SJSA1 (cell line): ENCODE data around the gene HOXA13. TPM values are rescaled to one million over a fixed set of nuclear protein-coding genes. Genes with fewer than 3 reads are reported as not detected.

Source experiments
- DNase-seq, 2 experiments: peaks; one replicate each; pipeline ENCODE4 v3.0.0-alpha.2; 2015 to 2020; ENCODE audit warnings: low spot score in 2 of 2, low read depth in 1 of 2
- H3K27ac ChIP-seq: fragments of 250-450 bp; sonication (Bioruptor Pico); 2 replicates; pipeline ENCODE4 v1.5.1; 2020; ENCODE audit warnings: mild to moderate bottlenecking, moderate library complexity
- H3K27me3 ChIP-seq: fragments of 250-450 bp; sonication (Bioruptor Pico); replicated peaks from 2 replicates; pipeline ENCODE4 v1.5.1; 2020; ENCODE audit warnings: mild to moderate bottlenecking, moderate library complexity
- H3K36me3 ChIP-seq: fragments of 250-450 bp; sonication (Bioruptor Pico); 2 replicates; pipeline ENCODE4 v1.5.1; 2020; ENCODE audit warnings: mild to moderate bottlenecking
- H3K4me1 ChIP-seq: fragments of 250-450 bp; sonication (Bioruptor Pico); replicated peaks from 2 replicates; pipeline ENCODE4 v1.6.1; 2021; ENCODE audit warnings: mild to moderate bottlenecking
- H3K4me3 ChIP-seq: fragments of 250-450 bp; sonication (Bioruptor Pico); 2 replicates; pipeline ENCODE4 v1.5.1; 2020; ENCODE audit warnings: mild to moderate bottlenecking
- H3K9me3 ChIP-seq: fragments of 250-450 bp; sonication (Bioruptor Pico); replicated peaks from 2 replicates; pipeline ENCODE4 v1.5.1; 2020; ENCODE audit warnings: mild to moderate bottlenecking
- total RNA-seq: library from RNA; depleted of rRNA; stranded (reverse); fragments of >200 nt; shearing (Covaris generic); gene quantifications from 2 replicates; pipeline ENCODE4 v1.2.3, GENCODE V29; 2014

HOXA13 gene
- total RNA-seq, 1 experiment from 2014 or later, result 2.5 TPM

- peak in 1 of 2 experiments; percentile 51 for DNase-seq
Observed at GRCh38 chr7:27151341-27151930, 48.5 kb downstream of the HOXA13 start.

GRCh38 chr7:27150568-27151340 is 49.1 kb downstream of the HOXA13 start:
- Histone ChIP-seq H3K27ac (no peak overlapping the region), H3K9me3 (no peaks in the 10 kb centered on the region), H3K4me1 (peaks cover 59% of the 10 kb centered on the region), H3K4me3 (peak overlapping the region; percentile 37), H3K36me3 (no peaks in the 10 kb centered on the region), H3K27me3 (no peaks in the 10 kb centered on the region; the same call in 1 of the 2 replicates)
- DNase-seq, result peak; percentile 70 to 88

More at GRCh38 chr7:27151341-27151930, 48.5 kb downstream of the HOXA13 start:
- Histone ChIP-seq H3K4me3 (peak overlapping the region; percentile 37), H3K36me3 (no peaks in the 10 kb centered on the region), H3K4me1 (peaks cover 59% of the 10 kb centered on the region), H3K9me3 (no peaks in the 10 kb centered on the region), H3K27me3 (no peaks in the 10 kb centered on the region; the same call in 1 of the 2 replicates), H3K27ac (no peak overlapping the region)

GRCh38 chr7:27149842-27150567 is 49.9 kb downstream of the HOXA13 start:
- Histone ChIP-seq H3K4me3 (peak overlapping the region; percentile 37), H3K27me3 (no peaks in the 10 kb centered on the region; the same call in 1 of the 2 replicates), H3K27ac (no peak overlapping the region), H3K36me3 (no peaks in the 10 kb centered on the region), H3K9me3 (no peaks in the 10 kb centered on the region), H3K4me1 (peaks cover 53% of the 10 kb centered on the region)
- DNase-seq, result no peak

- Histone ChIP-seq H3K4me3 (peak overlapping the region; percentile 18), H3K27ac (peak overlapping the region; percentile 25), H3K4me1 (peaks cover 58% of the 10 kb centered on the region), H3K36me3 (0 out of 2 replicates have a peak, but pooled peaks cover 3% of the 10 kb centered on the region), H3K27me3 (no peaks in the 10 kb centered on the region; the same call in 1 of the 2 replicates), H3K9me3 (no peaks in the 10 kb centered on the region)
- no peak for DNase-seq
Observed at GRCh38 chr7:27148756-27149641, 50.9 kb downstream of the HOXA13 start.

- Histone ChIP-seq H3K27ac (peak overlapping the region; percentile 25), H3K4me1 (peaks cover 65% of the 10 kb centered on the region), H3K4me3 (peak overlapping the region; percentile 18), H3K27me3 (no peaks in the 10 kb centered on the region), H3K36me3 (peaks cover 7% of the 10 kb centered on the region), H3K9me3 (no peaks in the 10 kb centered on the region)
- DNase-seq, result no peak
Observed at GRCh38 chr7:27148031-27148755, 51.7 kb downstream of the HOXA13 start.

- Histone ChIP-seq H3K36me3 (peaks cover 9% of the 10 kb centered on the region), H3K9me3 (no peaks in the 10 kb centered on the region), H3K27me3 (no peaks in the 10 kb centered on the region), H3K4me3 (peak within 1 kb of the TSS; percentile 18), H3K27ac (peak within 1 kb of the TSS; percentile 25), H3K4me1 (peaks cover 67% of the 10 kb centered on the region)
- DNase-seq, result no peak
Observed at GRCh38 chr7:27147199-27148030, 52.5 kb downstream of the HOXA13 start, which contains the start of gene HOXA6. HOXA6 (minus strand) TSS chr7:27147774; CDS start chr7:27147749, 25 bp downstream.

- Histone ChIP-seq H3K36me3 (peaks cover 11% of the 10 kb centered on the region), H3K27ac (no peak overlapping the region), H3K4me1 (peaks cover 62% of the 10 kb centered on the region), H3K9me3 (no peaks in the 10 kb centered on the region), H3K4me3 (no peak overlapping the region), H3K27me3 (no peaks in the 10 kb centered on the region)
- DNase-seq, result no peak
Observed at GRCh38 chr7:27146491-27147198, 53.2 kb downstream of the HOXA13 start.

GRCh38 chr7:27145914-27146412 is 53.9 kb downstream of the HOXA13 start:
- Histone ChIP-seq H3K4me3 (no peak overlapping the region), H3K27me3 (no peaks in the 10 kb centered on the region), H3K4me1 (peaks cover 57% of the 10 kb centered on the region), H3K27ac (no peak overlapping the region), H3K9me3 (no peaks in the 10 kb centered on the region), H3K36me3 (peaks cover 12% of the 10 kb centered on the region)
- DNase-seq, result no peak

- no peak overlapping the region for H3K27ac ChIP-seq
- H3K9me3 ChIP-seq, result no peaks in the 10 kb centered on the region
- peak in 1 of 2 experiments; percentile 37 for DNase-seq
- peaks cover 53% of the 10 kb centered on the region for H3K4me1 ChIP-seq
- H3K27me3 ChIP-seq, result no peaks in the 10 kb centered on the region
- H3K4me3 ChIP-seq, result no peak overlapping the region
- H3K36me3 ChIP-seq, result peaks cover 12% of the 10 kb centered on the region
Observed at GRCh38 chr7:27145165-27145913, 54.6 kb downstream of the HOXA13 start.

GRCh38 chr7:27144781-27145164 is 55.1 kb downstream of the HOXA13 start:
- DNase-seq, result peak in 1 of 2 experiments; percentile 41
- Histone ChIP-seq H3K27me3 (no peaks in the 10 kb centered on the region), H3K36me3 (peaks cover 12% of the 10 kb centered on the region), H3K27ac (no peak overlapping the region), H3K9me3 (no peaks in the 10 kb centered on the region), H3K4me3 (no peak overlapping the region), H3K4me1 (peaks cover 51% of the 10 kb centered on the region)
